Loucy (cell line): Measurements from ENCODE around the gene LPCAT2.

Source experiments
- H2AFZ ChIP-seq: fragments of 200-600 bp; sonication (generic); 2 replicates; pipeline ENCODE4 v1.6.0; 2016; ENCODE audit warnings: antibody characterized with exemption, mild to moderate bottlenecking, low read length, moderate library complexity
- H3F3A ChIP-seq: fragments of 200-600 bp; 2 replicates; pipeline ENCODE4 v1.6.0; 2016; ENCODE audit warnings: antibody characterized with exemption, low read depth, mild to moderate bottlenecking
- H3K27me3 ChIP-seq: fragments of 200-600 bp; sonication (generic); 2 replicates; pipeline ENCODE4 v1.6.1; 2014; ENCODE audit warnings: low read length, mild to moderate bottlenecking; ENCODE audit not compliant: insufficient read depth, poor library complexity, severe bottlenecking
- H3K36me3 ChIP-seq: fragments of 200-600 bp; sonication (generic); 2 replicates; pipeline ENCODE4 v1.6.1; 2016; ENCODE audit warnings: low read length; ENCODE audit not compliant: insufficient read depth
- H3K4me1 ChIP-seq: fragments of 200-600 bp; sonication (generic); 2 replicates; pipeline ENCODE4 v1.5.1; 2014; ENCODE audit warnings: low read length, mild to moderate bottlenecking; ENCODE audit not compliant: insufficient read depth, poor library complexity, severe bottlenecking
- H3K4me2 ChIP-seq: fragments of 200-600 bp; sonication (generic); 2 replicates; pipeline ENCODE4 v1.6.0; 2014; ENCODE audit warnings: antibody characterized with exemption, low read length, low read depth, mild to moderate bottlenecking; ENCODE audit not compliant: poor library complexity, severe bottlenecking
- H3K4me3 ChIP-seq: fragments of 200-600 bp; sonication (generic); 2 replicates; pipeline ENCODE4 v1.5.1; 2014; ENCODE audit warnings: low read length, mild to moderate bottlenecking, mixed read lengths; ENCODE audit not compliant: poor library complexity, severe bottlenecking
- H3K79me2 ChIP-seq: fragments of 200-600 bp; sonication (generic); 2 replicates; pipeline ENCODE4 v1.6.1; 2014; ENCODE audit warnings: low read length; ENCODE audit not compliant: insufficient read depth
- H3K9ac ChIP-seq: fragments of 200-600 bp; sonication (generic); 2 replicates; pipeline ENCODE4 v1.6.0; 2014; ENCODE audit warnings: mild to moderate bottlenecking, low read depth, low read length, moderate library complexity; ENCODE audit not compliant: poor library complexity, severe bottlenecking
- H3K9me2 ChIP-seq: fragments of 200-600 bp; sonication (generic); replicated peaks from 2 replicates; pipeline ENCODE4 v1.6.1; 2016; ENCODE audit warnings: low read depth, low read length, mixed read lengths
- H3K9me3 ChIP-seq: fragments of 200-600 bp; sonication (generic); 2 replicates; pipeline ENCODE4 v1.6.1; 2014; ENCODE audit warnings: mild to moderate bottlenecking, antibody characterized with exemption, low read length, low read depth; ENCODE audit not compliant: insufficient read depth
- H4K20me1 ChIP-seq: fragments of 200-600 bp; sonication (generic); 2 replicates; pipeline ENCODE4 v1.6.0; 2014; ENCODE audit warnings: antibody characterized with exemption, low read length, mild to moderate bottlenecking; ENCODE audit not compliant: insufficient read depth, poor library complexity, severe bottlenecking
- CTCF ChIP-seq: fragments of 200-600 bp; sonication (generic); conservative IDR thresholded peaks from 2 replicates; pipeline ENCODE4 v1.5.1; 2014; ENCODE audit warnings: mild to moderate bottlenecking, antibody characterized with exemption, low read length
- EZH2phosphoT487 ChIP-seq: fragments of 200-600 bp; IDR thresholded peaks from 2 replicates; pipeline ENCODE4 v1.6.1; 2018; ENCODE audit warnings: antibody characterized with exemption, mild to moderate bottlenecking, moderate library complexity, borderline replicate concordance

LPCAT2 gene

GRCh38 chr16:55510185-55510805, 1.4 kb downstream of the LPCAT2 start:
- peaks cover 15% of the 10 kb centered on the region; the same call in 1 of the 2 replicates for H3K9me3 ChIP-seq
- TF ChIP-seq EZH2phosphoT487 = no peak
- TF ChIP-seq CTCF = no peak
- no peaks in the 10 kb centered on the region for H3K27me3 ChIP-seq
- H3K36me3 ChIP-seq = no peaks in the 10 kb centered on the region
- H3K9ac ChIP-seq = peak overlapping the region; percentile 34
- H3K79me2 ChIP-seq = no peaks in the 10 kb centered on the region
- H3K9me2 ChIP-seq = no peaks in the 10 kb centered on the region
- H4K20me1 ChIP-seq = no peaks in the 10 kb centered on the region
- peak overlapping the region; percentile 61 for H2AFZ ChIP-seq
- H3F3A ChIP-seq = no peaks in the 10 kb centered on the region
- H3K4me2 ChIP-seq = peak overlapping the region; percentile 35
- peak overlapping the region; percentile 16 for H3K4me3 ChIP-seq
- H3K4me1 ChIP-seq = peaks cover 25% of the 10 kb centered on the region

DNA sequence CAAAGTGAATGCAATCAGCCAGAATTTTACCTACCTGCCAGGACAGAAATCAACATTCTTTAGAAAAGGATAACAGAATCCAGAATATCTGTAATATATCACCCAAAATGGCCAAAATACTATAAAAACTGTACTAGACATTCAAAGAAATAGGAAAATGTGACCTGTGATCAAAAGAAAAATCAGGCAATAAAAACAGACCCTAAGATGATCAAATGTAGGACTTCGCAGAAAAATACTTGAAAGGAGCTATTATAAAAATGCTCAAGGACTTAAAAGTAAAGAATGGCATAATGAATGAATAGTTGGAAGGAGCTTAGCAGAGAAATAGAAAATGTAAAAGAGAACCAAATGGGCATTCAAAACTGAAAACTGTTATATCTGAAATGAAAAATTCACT, 4.1 kb downstream of the LPCAT2 start:
- no peaks in the 10 kb centered on the region for H3K27me3 ChIP-seq
- TF ChIP-seq CTCF = no peak
- no peak for TF ChIP-seq EZH2phosphoT487
- no peaks in the 10 kb centered on the region for H3K9me2 ChIP-seq
- no peak overlapping the region for H3K4me2 ChIP-seq
- no peaks in the 10 kb centered on the region for H4K20me1 ChIP-seq
- no peak overlapping the region for H3K9ac ChIP-seq
- H3K79me2 ChIP-seq = no peaks in the 10 kb centered on the region
- H3K4me3 ChIP-seq = no peak overlapping the region
- peaks cover 13% of the 10 kb centered on the region for H3K4me1 ChIP-seq
- H2AFZ ChIP-seq = no peak overlapping the region
- H3F3A ChIP-seq = no peaks in the 10 kb centered on the region
- peaks cover 15% of the 10 kb centered on the region; the same call in 1 of the 2 replicates for H3K9me3 ChIP-seq
- no peaks in the 10 kb centered on the region for H3K36me3 ChIP-seq

DNA sequence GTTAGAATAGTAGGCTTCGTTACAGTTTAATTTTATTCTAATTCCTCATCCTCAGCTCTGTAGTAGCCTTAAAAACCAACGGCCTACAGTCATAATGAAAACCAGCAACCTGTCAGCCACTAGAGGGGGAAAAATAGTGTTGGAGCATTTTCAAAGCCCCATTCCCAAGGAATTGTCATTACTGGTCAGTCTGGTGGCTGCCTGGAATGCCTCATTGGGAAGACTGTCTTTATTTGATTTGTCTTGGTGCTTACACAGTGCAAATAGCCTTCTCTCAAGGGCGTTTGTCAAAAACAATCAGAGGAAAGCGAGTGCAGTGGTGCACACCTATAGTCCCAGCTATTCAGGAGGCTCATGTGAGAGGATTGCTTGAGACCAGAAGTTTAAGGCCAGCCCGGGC, 4.7 kb downstream of the LPCAT2 start:
- H3F3A ChIP-seq = no peaks in the 10 kb centered on the region
- no peaks in the 10 kb centered on the region for H4K20me1 ChIP-seq
- TF ChIP-seq EZH2phosphoT487 (no peak), CTCF (no peak)
- no peaks in the 10 kb centered on the region for H3K27me3 ChIP-seq
- H3K36me3 ChIP-seq = no peaks in the 10 kb centered on the region
- no peak overlapping the region for H3K9ac ChIP-seq
- H3K9me3 ChIP-seq = peaks cover 15% of the 10 kb centered on the region; the same call in 1 of the 2 replicates
- H2AFZ ChIP-seq = no peak overlapping the region
- no peak overlapping the region for H3K4me3 ChIP-seq
- no peaks in the 10 kb centered on the region for H3K79me2 ChIP-seq
- no peaks in the 10 kb centered on the region for H3K9me2 ChIP-seq
- H3K4me2 ChIP-seq = no peak overlapping the region
- peaks cover 13% of the 10 kb centered on the region for H3K4me1 ChIP-seq
